Prostate gland (tissue), 2 donors: ENCODE results near the gene LDAF1.

ENCODE experiments used
- POLR2A ChIP-seq: fragments of 450-650 bp; IDR thresholded peaks from one replicate; pipeline ENCODE4 v1.6.1; 2016; ENCODE audit warnings: antibody characterized with exemption, mild to moderate bottlenecking
- POLR2AphosphoS5 ChIP-seq: sonication (generic); formaldehyde crosslinking; IDR thresholded peaks from one replicate; pipeline ENCODE4 v1.6.1; 2017; ENCODE audit warnings: antibody characterized with exemption
- TF ChIP-seq, protein P1 (sequence below), 4 experiments: fragments of 200-600 bp in 2 of 4; fragments of 450-650 bp in 2 of 4; sonication (generic) in 2 of 4; IDR thresholded peaks; 1 replicate in 3 of 4; 2 replicates in 1 of 4; pipeline ENCODE4 v1.5.1; 2016 to 2019; ENCODE audit warnings: antibody characterized with exemption in 4 of 4, mild to moderate bottlenecking in 2 of 4, moderate library complexity in 2 of 4

GRCh38 chr16:21162661-21163151, 4.2 kb downstream of the LDAF1 start:
- TF ChIP-seq, protein P1, sequence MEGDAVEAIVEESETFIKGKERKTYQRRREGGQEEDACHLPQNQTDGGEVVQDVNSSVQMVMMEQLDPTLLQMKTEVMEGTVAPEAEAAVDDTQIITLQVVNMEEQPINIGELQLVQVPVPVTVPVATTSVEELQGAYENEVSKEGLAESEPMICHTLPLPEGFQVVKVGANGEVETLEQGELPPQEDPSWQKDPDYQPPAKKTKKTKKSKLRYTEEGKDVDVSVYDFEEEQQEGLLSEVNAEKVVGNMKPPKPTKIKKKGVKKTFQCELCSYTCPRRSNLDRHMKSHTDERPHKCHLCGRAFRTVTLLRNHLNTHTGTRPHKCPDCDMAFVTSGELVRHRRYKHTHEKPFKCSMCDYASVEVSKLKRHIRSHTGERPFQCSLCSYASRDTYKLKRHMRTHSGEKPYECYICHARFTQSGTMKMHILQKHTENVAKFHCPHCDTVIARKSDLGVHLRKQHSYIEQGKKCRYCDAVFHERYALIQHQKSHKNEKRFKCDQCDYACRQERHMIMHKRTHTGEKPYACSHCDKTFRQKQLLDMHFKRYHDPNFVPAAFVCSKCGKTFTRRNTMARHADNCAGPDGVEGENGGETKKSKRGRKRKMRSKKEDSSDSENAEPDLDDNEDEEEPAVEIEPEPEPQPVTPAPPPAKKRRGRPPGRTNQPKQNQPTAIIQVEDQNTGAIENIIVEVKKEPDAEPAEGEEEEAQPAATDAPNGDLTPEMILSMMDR (IDR thresholded peaks at IDR 0.05): no peak
- no peak for TF ChIP-seq POLR2A
- peak; percentile 24 for TF ChIP-seq POLR2AphosphoS5
